Choroid plexus epithelial cell (primary cell): Measurements from ENCODE around the gene DSTYK.
"Not testable (repeated sequence)": the region's sequence is repeated elsewhere in the genome, so short reads cannot be mapped to it uniquely, and the experiment has no call there.

Experiments used
- DNase-seq: peaks from one replicate; pipeline ENCODE4 v3.0.0-alpha.2; 2010; ENCODE audit warnings: low read depth
- H3K4me3 ChIP-seq: 2 replicates; pipeline ENCODE4 v1.5.1; 2011; ENCODE audit warnings: low read depth, mild to moderate bottlenecking, control low read depth, low read length, moderate library complexity
- TF ChIP-seq, protein P1 (sequence below): conservative IDR thresholded peaks from 2 replicates; pipeline ENCODE4 v1.5.1; 2011; ENCODE audit warnings: low read depth, mild to moderate bottlenecking, control low read depth, inconsistent platforms, low read length, moderate library complexity

Gene DSTYK

DNA sequence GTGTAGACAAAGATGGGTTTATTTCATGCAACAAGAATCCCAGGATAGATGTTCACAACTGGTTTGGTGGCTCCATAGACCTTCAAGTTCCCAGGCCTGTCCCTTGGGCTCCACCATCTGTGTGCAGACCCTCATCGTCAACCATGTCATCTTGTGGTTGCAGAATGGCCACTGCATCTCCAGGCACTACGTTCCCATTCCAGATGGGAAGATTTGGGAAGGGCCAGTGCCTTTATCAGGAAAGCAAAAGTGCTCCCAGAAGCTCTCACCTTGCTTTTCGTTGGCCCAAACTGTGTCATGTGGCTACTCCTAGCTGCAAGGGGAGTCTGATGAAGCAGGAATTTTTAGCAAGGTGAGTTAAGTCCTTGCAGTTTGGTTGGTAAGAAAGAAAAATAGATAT, 29.1 kb upstream of the DSTYK start:
- no peak for DNase-seq
- TF ChIP-seq, protein P1, sequence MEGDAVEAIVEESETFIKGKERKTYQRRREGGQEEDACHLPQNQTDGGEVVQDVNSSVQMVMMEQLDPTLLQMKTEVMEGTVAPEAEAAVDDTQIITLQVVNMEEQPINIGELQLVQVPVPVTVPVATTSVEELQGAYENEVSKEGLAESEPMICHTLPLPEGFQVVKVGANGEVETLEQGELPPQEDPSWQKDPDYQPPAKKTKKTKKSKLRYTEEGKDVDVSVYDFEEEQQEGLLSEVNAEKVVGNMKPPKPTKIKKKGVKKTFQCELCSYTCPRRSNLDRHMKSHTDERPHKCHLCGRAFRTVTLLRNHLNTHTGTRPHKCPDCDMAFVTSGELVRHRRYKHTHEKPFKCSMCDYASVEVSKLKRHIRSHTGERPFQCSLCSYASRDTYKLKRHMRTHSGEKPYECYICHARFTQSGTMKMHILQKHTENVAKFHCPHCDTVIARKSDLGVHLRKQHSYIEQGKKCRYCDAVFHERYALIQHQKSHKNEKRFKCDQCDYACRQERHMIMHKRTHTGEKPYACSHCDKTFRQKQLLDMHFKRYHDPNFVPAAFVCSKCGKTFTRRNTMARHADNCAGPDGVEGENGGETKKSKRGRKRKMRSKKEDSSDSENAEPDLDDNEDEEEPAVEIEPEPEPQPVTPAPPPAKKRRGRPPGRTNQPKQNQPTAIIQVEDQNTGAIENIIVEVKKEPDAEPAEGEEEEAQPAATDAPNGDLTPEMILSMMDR, result no peak
- no peak overlapping the region for H3K4me3 ChIP-seq

- TF ChIP-seq, protein P1, result no peak
- DNase-seq, result no peak
- H3K4me3 ChIP-seq, result no peak overlapping the region
These were observed 28.6 kb upstream of the DSTYK start for GRCh38 chr1:205240118-205240517.

- H3K4me3 ChIP-seq, result no peak overlapping the region
- TF ChIP-seq, protein P1, result no peak
- no peak for DNase-seq
These were observed 27.6 kb upstream of the DSTYK start for GRCh38 chr1:205239078-205239477.

DNA sequence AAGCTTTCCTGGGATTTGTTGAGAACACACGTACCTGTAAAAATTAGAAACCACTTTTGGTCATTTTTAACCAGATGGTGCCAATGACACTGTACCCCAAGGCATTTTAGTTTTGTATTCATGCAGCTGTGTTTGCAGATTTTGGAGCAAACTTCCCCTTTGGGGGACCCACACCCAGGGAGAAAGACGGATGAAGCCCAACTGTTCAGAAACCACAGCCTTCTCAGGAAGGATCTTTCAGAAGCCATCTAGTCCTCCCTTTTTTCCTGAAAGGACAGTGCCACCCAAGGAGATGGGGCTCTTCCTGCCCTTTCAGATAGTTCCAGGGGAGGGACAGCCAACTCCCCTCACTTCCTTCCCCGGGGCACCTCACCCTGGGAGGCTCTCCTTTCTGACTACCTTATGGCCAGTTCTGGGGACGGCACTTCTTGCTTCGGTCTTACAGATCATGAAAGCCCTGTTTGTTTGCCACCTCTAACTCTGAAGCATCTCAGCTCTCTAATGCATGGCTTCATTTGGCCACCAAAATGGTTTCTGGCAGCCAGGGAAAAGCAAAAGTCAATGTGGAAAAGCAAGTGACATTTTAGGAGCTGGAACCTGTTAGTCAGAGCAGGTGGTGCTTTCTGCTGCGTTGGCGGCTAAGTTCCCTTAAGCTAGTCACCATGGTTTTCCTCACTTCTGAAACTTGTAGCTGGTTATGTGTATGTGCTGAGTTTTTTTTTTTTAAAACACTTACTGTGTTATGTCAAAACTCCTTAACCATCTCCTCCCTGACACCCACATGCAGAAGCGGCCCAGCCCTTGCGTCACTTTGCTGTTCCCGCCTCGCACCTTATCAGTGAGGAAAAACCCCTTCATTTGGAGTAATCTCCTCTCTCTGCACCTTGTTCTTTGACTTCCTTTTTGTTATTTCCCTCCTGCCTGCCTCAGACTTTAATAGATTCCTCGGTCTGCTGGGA, 26.3 kb upstream of the DSTYK start:
- no peak for DNase-seq
- TF ChIP-seq, protein P1, result no peak
- no peak overlapping the region for H3K4me3 ChIP-seq

DNA sequence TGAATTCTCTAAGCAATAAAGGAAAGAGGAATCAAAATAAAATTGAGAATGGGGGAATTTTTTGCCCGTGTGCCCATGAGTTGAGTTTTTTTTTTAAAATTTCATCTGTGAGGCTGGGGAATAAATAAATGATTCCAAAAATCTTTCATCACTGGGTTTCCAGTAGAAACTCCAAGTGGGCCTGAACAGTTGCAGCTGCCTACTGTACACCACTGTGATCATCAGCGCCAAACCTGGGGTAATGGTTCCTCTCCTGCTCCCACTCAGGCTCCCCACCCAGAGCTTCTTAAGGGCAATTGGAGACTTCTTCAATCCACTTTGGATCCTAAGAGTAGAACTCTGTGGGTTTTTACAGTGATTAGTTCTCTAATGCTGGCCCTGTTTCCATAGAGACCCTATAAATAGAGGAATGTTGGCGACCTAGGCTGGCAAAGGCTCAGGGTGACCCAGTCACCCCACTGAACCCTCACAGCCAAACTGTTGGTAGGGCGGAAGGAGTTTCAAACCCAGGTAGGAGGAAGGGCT, 25.5 kb upstream of the DSTYK start:
- TF ChIP-seq, protein P1, result no peak
- no peak for DNase-seq
- H3K4me3 ChIP-seq, result no peak overlapping the region

DNA sequence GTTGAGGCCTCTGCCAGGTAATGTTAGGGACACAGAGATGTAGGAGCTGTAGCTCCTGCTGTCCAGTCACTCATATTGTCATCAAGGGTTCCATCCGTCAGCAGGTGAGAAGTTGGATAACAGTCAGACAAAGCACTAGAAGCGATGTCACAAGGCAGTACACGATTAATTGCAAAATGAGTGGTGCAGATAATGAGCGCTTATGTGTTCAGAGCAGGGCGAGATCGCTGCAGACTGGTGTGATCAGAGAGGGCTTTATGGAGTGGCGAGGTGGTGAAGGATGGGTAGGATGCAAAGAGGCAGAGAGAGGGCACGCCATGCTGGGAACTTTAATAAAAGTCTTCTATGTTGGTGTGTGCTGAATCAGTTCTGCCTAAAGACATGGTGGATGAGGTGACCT, 25.0 kb upstream of the DSTYK start:
- TF ChIP-seq, protein P1, result no peak
- H3K4me3 ChIP-seq, result no peak overlapping the region
- DNase-seq, result no peak

GRCh38 chr1:205235951-205236350, 24.4 kb upstream of the DSTYK start:
- no peak for DNase-seq
- TF ChIP-seq, protein P1, result no peak
- no peak overlapping the region for H3K4me3 ChIP-seq

- not testable (repeated sequence) for H3K4me3 ChIP-seq, DNase-seq
These were observed 22.5 kb upstream of the DSTYK start for GRCh38 chr1:205233986-205234385.
